ENCODE data around the gene PSG7.
"Not testable (repeated sequence)": the region's sequence is repeated elsewhere in the genome, so short reads cannot be mapped to it uniquely, and the experiment has no call there.

GRCh38 chr19:42874901-42875813, 61.9 kb downstream of the PSG7 start:
- TF ChIP-seq POLR2A, CTCF (IDR thresholded peaks at IDR 0.05): not testable (repeated sequence)
